GM21390 (cell line): ENCODE data around the gene RXFP2.
A peak's percentile ranks its signal among the peaks of the same experiment; 100 is the strongest.

Experiments
- ATAC-seq: cut with Tn5 transposase; IDR thresholded peaks from one replicate; pipeline ENCODE4 v1.9.1; 2021; ENCODE audit not compliant: unreplicated experiment

RXFP2 gene

GRCh38 chr13:31824705-31825517 is 85.6 kb downstream of the RXFP2 start:
- no peak for ATAC-seq

GRCh38 chr13:31826521-31826920 is 87.2 kb downstream of the RXFP2 start:
- ATAC-seq, result no peak

- no peak for ATAC-seq
Observed at GRCh38 chr13:31827707-31828106, 88.4 kb downstream of the RXFP2 start.

- ATAC-seq, result no peak
Observed at GRCh38 chr13:31835932-31836331, 96.6 kb downstream of the RXFP2 start.

GRCh38 chr13:31843044-31843443 is 103.7 kb downstream of the RXFP2 start:
- no peak for ATAC-seq

GRCh38 chr13:31846182-31846938 is 107.0 kb downstream of the RXFP2 start:
- peak; percentile 96 for ATAC-seq

GRCh38 chr13:31846961-31847752 is 107.8 kb downstream of the RXFP2 start:
- peak; percentile 17 for ATAC-seq

GRCh38 chr13:31848621-31849020 is 109.3 kb downstream of the RXFP2 start:
- ATAC-seq, result no peak

GRCh38 chr13:31849206-31849605 is 109.9 kb downstream of the RXFP2 start:
- ATAC-seq, result no peak

- ATAC-seq, result no peak
Observed at GRCh38 chr13:31850041-31850555, 110.8 kb downstream of the RXFP2 start.

GRCh38 chr13:31851216-31851615 is 111.9 kb downstream of the RXFP2 start:
- no peak for ATAC-seq
